ENCODE results near the gene CRKL. TPM values are rescaled to one million over a fixed set of nuclear protein-coding genes. Genes with fewer than 3 reads are reported as not detected.

CRKL gene
- total RNA-seq, 1 experiment from 2014 or later, result 35.4 TPM

DNA sequence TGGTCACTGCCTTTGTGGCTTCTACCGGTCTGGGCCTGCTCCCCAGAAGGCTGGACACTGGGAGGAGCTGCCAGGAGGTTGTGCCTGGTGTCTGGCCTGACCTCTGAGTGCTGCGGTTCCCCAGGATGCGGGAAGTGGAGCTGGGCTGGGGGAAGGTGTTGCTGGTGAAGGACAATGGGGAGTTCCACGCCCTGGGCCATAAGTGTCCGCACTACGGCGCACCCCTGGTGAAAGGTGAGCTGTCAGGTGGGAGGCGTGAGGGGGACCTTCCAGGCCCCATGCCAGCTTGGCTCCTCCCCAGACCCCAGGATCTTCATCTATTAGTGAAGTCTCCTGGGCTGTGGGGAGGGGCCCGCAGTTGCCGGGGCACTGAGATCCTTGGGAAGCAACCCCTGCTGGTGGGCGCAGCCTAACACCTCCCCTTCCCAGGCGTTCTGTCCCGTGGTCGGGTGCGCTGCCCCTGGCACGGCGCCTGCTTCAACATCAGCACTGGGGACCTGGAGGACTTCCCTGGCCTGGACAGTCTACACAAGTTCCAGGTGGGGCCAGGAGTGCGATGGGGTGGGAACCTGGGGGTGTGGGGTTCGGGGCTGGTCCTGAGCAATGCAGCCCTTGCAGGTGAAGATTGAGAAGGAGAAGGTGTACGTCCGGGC, 56.6 kb downstream of the CRKL start:
- H4K20me1 ChIP-seq (ENCODE audit: low read length), result no peaks in the 10 kb centered on the region
- POLR2A ChIA-PET (ENCODE audit: unreplicated experiment), result no interaction called here
- BruUV-seq (replicated peaks), result no TSS peak
- no peak overlapping the region for H2AFZ ChIP-seq (ENCODE audit: low read length)
- CTCF ChIA-PET, result no interaction called here
- no peaks in the 10 kb centered on the region for H3K9me3 ChIP-seq (ENCODE audit: low read length)
- no peaks in the 10 kb centered on the region for H3K27me3 ChIP-seq (ENCODE audit: low read length)
- TF ChIP-seq, protein P1, sequence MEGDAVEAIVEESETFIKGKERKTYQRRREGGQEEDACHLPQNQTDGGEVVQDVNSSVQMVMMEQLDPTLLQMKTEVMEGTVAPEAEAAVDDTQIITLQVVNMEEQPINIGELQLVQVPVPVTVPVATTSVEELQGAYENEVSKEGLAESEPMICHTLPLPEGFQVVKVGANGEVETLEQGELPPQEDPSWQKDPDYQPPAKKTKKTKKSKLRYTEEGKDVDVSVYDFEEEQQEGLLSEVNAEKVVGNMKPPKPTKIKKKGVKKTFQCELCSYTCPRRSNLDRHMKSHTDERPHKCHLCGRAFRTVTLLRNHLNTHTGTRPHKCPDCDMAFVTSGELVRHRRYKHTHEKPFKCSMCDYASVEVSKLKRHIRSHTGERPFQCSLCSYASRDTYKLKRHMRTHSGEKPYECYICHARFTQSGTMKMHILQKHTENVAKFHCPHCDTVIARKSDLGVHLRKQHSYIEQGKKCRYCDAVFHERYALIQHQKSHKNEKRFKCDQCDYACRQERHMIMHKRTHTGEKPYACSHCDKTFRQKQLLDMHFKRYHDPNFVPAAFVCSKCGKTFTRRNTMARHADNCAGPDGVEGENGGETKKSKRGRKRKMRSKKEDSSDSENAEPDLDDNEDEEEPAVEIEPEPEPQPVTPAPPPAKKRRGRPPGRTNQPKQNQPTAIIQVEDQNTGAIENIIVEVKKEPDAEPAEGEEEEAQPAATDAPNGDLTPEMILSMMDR (conservative IDR thresholded peaks at IDR 0.05; ENCODE audit: low read depth, low read length), result no peak
- no peak for TF ChIP-seq EZH2phosphoT487 (IDR thresholded peaks at IDR 0.05; ENCODE audit: borderline replicate concordance, low read length)
- TF ChIP-seq EZH2 (IDR thresholded peaks at IDR 0.05; ENCODE audit: low read length, unreplicated experiment), result no peak
- no peak overlapping the region for H3K4me2 ChIP-seq (ENCODE audit: low read length)
- no peaks in the 10 kb centered on the region for H3F3A ChIP-seq (ENCODE audit: low read length, unreplicated experiment)
- no peaks in the 10 kb centered on the region for H3K4me1 ChIP-seq (ENCODE audit: insufficient read depth, low read length)
- no peak overlapping the region for H3K27ac ChIP-seq (ENCODE audit: low read length)
- ATAC-seq, result no peak
- no peak overlapping the region for H3K9ac ChIP-seq (ENCODE audit: low read length)
- H3K4me3 ChIP-seq (ENCODE audit: low read length), result no peak overlapping the region
- no peaks in the 10 kb centered on the region for H3K36me3 ChIP-seq (ENCODE audit: low read depth, low read length)
- DNase-seq, result no peak
- intact Hi-C loops (cut with micrococcal nuclease), result no loop called here
- H3K79me2 ChIP-seq (ENCODE audit: low read length), result no peaks in the 10 kb centered on the region
- H3K9me2 ChIP-seq (replicated peaks; ENCODE audit: low read length), result no peaks in the 10 kb centered on the region

DNA sequence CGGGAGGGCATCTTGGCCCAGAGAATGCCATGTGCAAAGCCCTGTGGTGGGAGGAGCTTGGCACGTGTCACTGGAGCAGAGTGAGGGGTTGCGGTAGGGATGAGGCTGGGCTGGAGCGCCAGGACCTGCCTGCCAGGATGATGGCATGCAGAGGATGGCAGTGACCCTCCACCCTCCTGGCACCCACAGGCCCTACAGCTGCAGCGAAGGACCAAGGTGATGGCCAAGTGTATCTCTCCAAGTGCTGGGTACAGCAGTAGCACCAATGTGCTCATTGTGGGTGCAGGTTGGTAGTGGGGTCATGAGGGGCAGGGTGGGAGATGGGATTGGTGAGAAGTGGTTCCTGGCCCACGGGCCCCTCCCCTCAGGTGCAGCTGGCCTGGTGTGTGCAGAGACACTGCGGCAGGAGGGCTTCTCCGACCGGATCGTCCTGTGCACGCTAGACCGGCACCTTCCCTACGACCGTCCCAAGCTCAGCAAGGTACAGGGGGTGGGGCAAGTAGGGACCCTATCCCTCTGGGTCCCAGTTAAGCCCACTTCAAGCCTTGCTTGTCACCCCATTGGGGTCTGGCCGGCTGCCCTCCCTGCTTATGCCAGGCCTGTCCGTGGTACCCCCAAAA, 57.2 kb downstream of the CRKL start:
- Histone ChIP-seq H3K4me1 (ENCODE audit: insufficient read depth, low read length) (no peaks in the 10 kb centered on the region), H3K9me3 (ENCODE audit: low read length) (no peaks in the 10 kb centered on the region), H3K9me2 (replicated peaks; ENCODE audit: low read length) (no peaks in the 10 kb centered on the region), H3K27ac (ENCODE audit: low read length) (no peak overlapping the region), H3K4me3 (ENCODE audit: low read length) (no peak overlapping the region), H2AFZ (ENCODE audit: low read length) (no peak overlapping the region), H3K4me2 (ENCODE audit: low read length) (no peak overlapping the region), H3K79me2 (ENCODE audit: low read length) (no peaks in the 10 kb centered on the region), H4K20me1 (ENCODE audit: low read length) (no peaks in the 10 kb centered on the region), H3F3A (ENCODE audit: low read length, unreplicated experiment) (no peaks in the 10 kb centered on the region), H3K9ac (ENCODE audit: low read length) (no peak overlapping the region), H3K36me3 (ENCODE audit: low read depth, low read length) (no peaks in the 10 kb centered on the region), H3K27me3 (ENCODE audit: low read length) (no peaks in the 10 kb centered on the region)
- ATAC-seq (no peak), DNase-seq (no peak)
- TF ChIP-seq, protein P1 (conservative IDR thresholded peaks at IDR 0.05; ENCODE audit: low read depth, low read length), result no peak
- TF ChIP-seq EZH2phosphoT487 (IDR thresholded peaks at IDR 0.05; ENCODE audit: borderline replicate concordance, low read length), result no peak
- no peak for TF ChIP-seq EZH2 (IDR thresholded peaks at IDR 0.05; ENCODE audit: low read length, unreplicated experiment)
- intact Hi-C loops (cut with micrococcal nuclease), result no loop called here
- BruUV-seq (replicated peaks), result no TSS peak
- POLR2A ChIA-PET (ENCODE audit: unreplicated experiment), result no interaction called here
- CTCF ChIA-PET, result no interaction called here

DNA sequence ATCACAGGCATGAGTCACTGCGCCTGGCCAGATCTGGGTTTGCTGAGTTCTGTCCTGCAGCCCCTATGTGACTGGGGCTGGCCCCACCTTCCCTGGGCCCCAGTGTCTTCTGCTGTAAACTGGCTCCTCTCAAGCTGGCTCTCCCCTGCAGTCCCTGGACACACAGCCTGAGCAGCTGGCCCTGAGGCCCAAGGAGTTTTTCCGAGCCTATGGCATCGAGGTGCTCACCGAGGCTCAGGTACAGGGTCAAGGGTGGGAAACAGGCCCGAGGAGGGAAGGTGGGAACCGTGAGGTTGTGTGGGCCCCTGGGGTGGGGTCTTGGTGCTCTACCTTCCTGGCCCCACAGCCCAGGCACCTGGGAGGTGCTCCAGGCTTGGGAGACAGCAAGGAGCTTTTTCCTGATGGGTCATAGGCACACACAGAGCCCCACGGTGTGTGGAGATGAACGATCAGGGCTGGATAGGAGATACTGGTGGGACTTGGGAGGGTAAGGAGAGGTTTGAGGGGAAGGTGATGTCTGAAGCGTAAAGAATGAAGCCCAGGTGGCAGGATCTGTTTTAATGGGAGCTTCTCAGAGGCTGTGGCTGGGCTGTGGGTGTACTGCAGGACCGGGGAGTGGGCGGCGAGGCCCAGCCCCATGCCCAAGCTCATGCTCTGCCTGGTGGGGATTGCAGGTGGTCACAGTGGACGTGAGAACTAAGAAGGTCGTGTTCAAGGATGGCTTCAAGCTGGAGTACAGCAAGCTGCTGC, 58.5 kb downstream of the CRKL start:
- ChIA-PET POLR2A (ENCODE audit: unreplicated experiment) (no interaction called here), CTCF (no interaction called here)
- no peaks in the 10 kb centered on the region for H3K36me3 ChIP-seq (ENCODE audit: low read depth, low read length)
- no peak overlapping the region for H3K27ac ChIP-seq (ENCODE audit: low read length)
- no peak overlapping the region for H3K9ac ChIP-seq (ENCODE audit: low read length)
- no peaks in the 10 kb centered on the region for H3K4me1 ChIP-seq (ENCODE audit: insufficient read depth, low read length)
- ATAC-seq, result no peak
- TF ChIP-seq, protein P1 (conservative IDR thresholded peaks at IDR 0.05; ENCODE audit: low read depth, low read length), result no peak
- TF ChIP-seq EZH2phosphoT487 (IDR thresholded peaks at IDR 0.05; ENCODE audit: borderline replicate concordance, low read length) (no peak), EZH2 (IDR thresholded peaks at IDR 0.05; ENCODE audit: low read length, unreplicated experiment) (no peak)
- no peak for DNase-seq
- no peaks in the 10 kb centered on the region for H3K9me2 ChIP-seq (replicated peaks; ENCODE audit: low read length)
- no peaks in the 10 kb centered on the region for H3K9me3 ChIP-seq (ENCODE audit: low read length)
- no peak overlapping the region for H3K4me2 ChIP-seq (ENCODE audit: low read length)
- H3F3A ChIP-seq (ENCODE audit: low read length, unreplicated experiment), result no peaks in the 10 kb centered on the region
- intact Hi-C loops (cut with micrococcal nuclease), result no loop called here
- no peaks in the 10 kb centered on the region for H4K20me1 ChIP-seq (ENCODE audit: low read length)
- H3K4me3 ChIP-seq (ENCODE audit: low read length), result no peak overlapping the region
- H2AFZ ChIP-seq (ENCODE audit: low read length), result no peak overlapping the region
- no TSS peak for BruUV-seq (replicated peaks)
- no peaks in the 10 kb centered on the region for H3K27me3 ChIP-seq (ENCODE audit: low read length)
- no peaks in the 10 kb centered on the region for H3K79me2 ChIP-seq (ENCODE audit: low read length)
